Measurements from ENCODE around the gene MYO10. TPM values are rescaled to one million over a fixed set of nuclear protein-coding genes. Genes with fewer than 3 reads are reported as not detected.

Gene MYO10
- total RNA-seq, 3 donors from 2014 or later (not counting 1 experiment from before 2014, with no cell fraction given) = 0.83 to 1.2 TPM; not detected in 1

- H3K4me1 ChIP-seq (ENCODE audit: control insufficient read depth, insufficient read depth, low read length) = no peaks in the 10 kb centered on the region
- no peaks in the 10 kb centered on the region for H3K9me3 ChIP-seq (ENCODE audit: control insufficient read depth, insufficient read depth, low read length)
- intact Hi-C loops (cut with micrococcal nuclease) = no loop called here
- H3K36me3 ChIP-seq (ENCODE audit: control insufficient read depth, insufficient read depth, low read length) = no peaks in the 10 kb centered on the region
- no peak overlapping the region for H3K27ac Mint-ChIP-seq
- peaks cover 0 to 2% of the 10 kb centered on the region in 2 donors for H3K9me3 Mint-ChIP-seq
- no peak overlapping the region for H3K4me3 ChIP-seq (ENCODE audit: low read length)
- no peak overlapping the region for H3K4me3 Mint-ChIP-seq
- H3K27me3 ChIP-seq (ENCODE audit: control insufficient read depth, insufficient read depth, low read length) = no peaks in the 10 kb centered on the region
- WGBS (ENCODE audit: insufficient coverage) = 98% methylated on average over 5 of the region's 6 CpGs
- H3K4me1 Mint-ChIP-seq = no peaks in the 10 kb centered on the region
- peaks cover 0 to 3% of the 10 kb centered on the region in 2 donors for H3K27me3 Mint-ChIP-seq (ENCODE audit: low read depth in 2 of 2)
- H3K27ac ChIP-seq (ENCODE audit: low read length) = no peak overlapping the region
- DNase-seq = no peak
- TF ChIP-seq CTCF (IDR thresholded peaks at IDR 0.05) = no peak
- no peaks in the 10 kb centered on the region for H3K36me3 Mint-ChIP-seq
- ATAC-seq = no peak
Measured at GRCh38 chr5:16883176-16883575, 52.9 kb downstream of the MYO10 start.

GRCh38 chr5:16881251-16881650 is 54.8 kb downstream of the MYO10 start:
- Mint-ChIP-seq H3K4me1 (no peaks in the 10 kb centered on the region), H3K4me3 (no peak overlapping the region), H3K27me3 (ENCODE audit: low read depth in 2 of 2) (no peaks in the 10 kb centered on the region), H3K27ac (no peak overlapping the region), H3K36me3 (no peaks in the 10 kb centered on the region), H3K9me3 (peaks cover 0 to 2% of the 10 kb centered on the region in 2 donors)
- intact Hi-C loops (cut with micrococcal nuclease) = no loop called here
- DNase-seq (no peak), ATAC-seq (no peak)
- H3K27me3 ChIP-seq (ENCODE audit: control insufficient read depth, insufficient read depth, low read length) = no peaks in the 10 kb centered on the region
- TF ChIP-seq CTCF (IDR thresholded peaks at IDR 0.05) = no peak
- H3K4me3 ChIP-seq (ENCODE audit: low read length) = no peak overlapping the region
- no peak overlapping the region for H3K27ac ChIP-seq (ENCODE audit: low read length)
- no peaks in the 10 kb centered on the region for H3K4me1 ChIP-seq (ENCODE audit: control insufficient read depth, insufficient read depth, low read length)
- H3K9me3 ChIP-seq (ENCODE audit: control insufficient read depth, insufficient read depth, low read length) = no peaks in the 10 kb centered on the region
- 79% methylated on average over 2 of the region's 3 CpGs for WGBS (ENCODE audit: insufficient coverage)
- H3K36me3 ChIP-seq (ENCODE audit: control insufficient read depth, insufficient read depth, low read length) = no peaks in the 10 kb centered on the region

- Histone ChIP-seq H3K27ac (ENCODE audit: low read length) (no peak overlapping the region), H3K27me3 (ENCODE audit: control insufficient read depth, insufficient read depth, low read length) (no peaks in the 10 kb centered on the region), H3K36me3 (ENCODE audit: control insufficient read depth, insufficient read depth, low read length) (no peaks in the 10 kb centered on the region), H3K4me3 (ENCODE audit: low read length) (no peak overlapping the region), H3K9me3 (ENCODE audit: control insufficient read depth, insufficient read depth, low read length) (no peaks in the 10 kb centered on the region), H3K4me1 (ENCODE audit: control insufficient read depth, insufficient read depth, low read length) (no peaks in the 10 kb centered on the region)
- H3K9me3 Mint-ChIP-seq = peaks cover 0 to 2% of the 10 kb centered on the region in 2 donors
- H3K4me1 Mint-ChIP-seq = no peaks in the 10 kb centered on the region
- WGBS (ENCODE audit: insufficient coverage) = 88% methylated on average over 3 of the region's 3 CpGs
- no peak for TF ChIP-seq CTCF (IDR thresholded peaks at IDR 0.05)
- no peak overlapping the region for H3K4me3 Mint-ChIP-seq
- H3K27me3 Mint-ChIP-seq (ENCODE audit: low read depth in 2 of 2) = no peaks in the 10 kb centered on the region
- DNase-seq = no peak
- no peaks in the 10 kb centered on the region for H3K36me3 Mint-ChIP-seq
- no peak for ATAC-seq
- intact Hi-C loops (cut with micrococcal nuclease) = no loop called here
- H3K27ac Mint-ChIP-seq = no peak overlapping the region
Measured at GRCh38 chr5:16880547-16880946, 55.5 kb downstream of the MYO10 start.

GRCh38 chr5:16879650-16880049 is 56.4 kb downstream of the MYO10 start:
- 91% methylated on average over 13 of the region's 13 CpGs for WGBS (ENCODE audit: insufficient coverage)
- TF ChIP-seq CTCF (IDR thresholded peaks at IDR 0.05) = no peak
- H3K4me1 ChIP-seq (ENCODE audit: control insufficient read depth, insufficient read depth, low read length) = no peaks in the 10 kb centered on the region
- no peaks in the 10 kb centered on the region for H3K36me3 ChIP-seq (ENCODE audit: control insufficient read depth, insufficient read depth, low read length)
- H3K9me3 ChIP-seq (ENCODE audit: control insufficient read depth, insufficient read depth, low read length) = no peaks in the 10 kb centered on the region
- H3K27ac Mint-ChIP-seq = no peak overlapping the region
- H3K27me3 ChIP-seq (ENCODE audit: control insufficient read depth, insufficient read depth, low read length) = no peaks in the 10 kb centered on the region
- no peaks in the 10 kb centered on the region for H3K4me1 Mint-ChIP-seq
- H3K4me3 Mint-ChIP-seq = no peak overlapping the region
- no peaks in the 10 kb centered on the region for H3K36me3 Mint-ChIP-seq
- intact Hi-C loops (cut with micrococcal nuclease) = no loop called here
- no peak overlapping the region for H3K4me3 ChIP-seq (ENCODE audit: low read length)
- H3K27ac ChIP-seq (ENCODE audit: low read length) = no peak overlapping the region
- no peak for ATAC-seq
- no peak for DNase-seq
- H3K27me3 Mint-ChIP-seq (ENCODE audit: low read depth in 2 of 2) = no peaks in the 10 kb centered on the region
- H3K9me3 Mint-ChIP-seq = peaks cover 1 to 2% of the 10 kb centered on the region in 2 donors

Data from natural killer cell (primary cell).